Memory B cell (primary cell): ENCODE results near the gene VTI1A.

Experiments used
- ATAC-seq: fragments of 150-1000 bp; cut with Tn5 transposase; 2 replicates; pipeline ENCODE4 v1.10.0; 2021; ENCODE audit warnings: low read depth, mild to moderate bottlenecking, moderate library complexity
- DNase-seq, 2 donors: peaks; one replicate each; pipeline ENCODE4 v3.0.0; 2022; ENCODE audit warnings: low spot score in 2 of 2
- H3K27ac Mint-ChIP-seq: one replicate; pipeline ENCODE4 v1.8.0; 2022; ENCODE audit warnings: mild to moderate bottlenecking, moderate library complexity, mixed read lengths
- H3K27me3 Mint-ChIP-seq: one replicate; pipeline ENCODE4 v1.8.0; 2022; ENCODE audit warnings: mixed read lengths
- H3K36me3 Mint-ChIP-seq: one replicate; pipeline ENCODE4 v1.8.0; 2022; ENCODE audit warnings: mild to moderate bottlenecking, mixed read lengths
- H3K4me1 Mint-ChIP-seq: one replicate; pipeline ENCODE4 v1.8.0; 2022; ENCODE audit warnings: mixed read lengths
- H3K4me3 Mint-ChIP-seq: one replicate; pipeline ENCODE4 v1.8.0; 2022; ENCODE audit warnings: mild to moderate bottlenecking, moderate library complexity, mixed read lengths
- H3K9me3 Mint-ChIP-seq: one replicate; pipeline ENCODE4 v1.8.0; 2022; ENCODE audit warnings: mixed read lengths

The VTI1A gene

GRCh38 chr10:112771733-112772132 is 324.7 kb downstream of the VTI1A start:
- Mint-ChIP-seq H3K27ac (no peak overlapping the region), H3K36me3 (peaks cover 26% of the 10 kb centered on the region), H3K4me3 (no peak overlapping the region), H3K9me3 (no peaks in the 10 kb centered on the region), H3K4me1 (no peaks in the 10 kb centered on the region), H3K27me3 (no peaks in the 10 kb centered on the region)
- ATAC-seq (no peak), DNase-seq (no peak)

GRCh38 chr10:112773783-112774182 is 326.8 kb downstream of the VTI1A start:
- Mint-ChIP-seq H3K36me3 (peaks cover 22% of the 10 kb centered on the region), H3K27me3 (no peaks in the 10 kb centered on the region), H3K4me3 (no peak overlapping the region), H3K9me3 (no peaks in the 10 kb centered on the region), H3K4me1 (no peaks in the 10 kb centered on the region), H3K27ac (no peak overlapping the region)
- no peak for ATAC-seq
- no peak for DNase-seq

- no peak overlapping the region for H3K27ac Mint-ChIP-seq
- ATAC-seq = no peak
- no peak for DNase-seq
These were observed 327.2 kb downstream of the VTI1A start for GRCh38 chr10:112774210-112774609.

GRCh38 chr10:112774798-112775197 is 327.8 kb downstream of the VTI1A start:
- no peaks in the 10 kb centered on the region for H3K4me1 Mint-ChIP-seq
- H3K27me3 Mint-ChIP-seq = no peaks in the 10 kb centered on the region
- ATAC-seq (no peak), DNase-seq (no peak)
- H3K27ac Mint-ChIP-seq = no peak overlapping the region
- peaks cover 22% of the 10 kb centered on the region for H3K36me3 Mint-ChIP-seq
- no peaks in the 10 kb centered on the region for H3K9me3 Mint-ChIP-seq
- no peak overlapping the region for H3K4me3 Mint-ChIP-seq

More at GRCh38 chr10:112774210-112774609, 327.2 kb downstream of the VTI1A start:
- Mint-ChIP-seq H3K36me3 (peaks cover 22% of the 10 kb centered on the region), H3K4me1 (no peaks in the 10 kb centered on the region), H3K9me3 (no peaks in the 10 kb centered on the region), H3K27me3 (no peaks in the 10 kb centered on the region), H3K4me3 (no peak overlapping the region)

GRCh38 chr10:112775381-112775780 is 328.4 kb downstream of the VTI1A start:
- ATAC-seq = no peak
- Mint-ChIP-seq H3K4me3 (no peak overlapping the region), H3K9me3 (no peaks in the 10 kb centered on the region), H3K27ac (no peak overlapping the region), H3K36me3 (peaks cover 22% of the 10 kb centered on the region), H3K27me3 (no peaks in the 10 kb centered on the region), H3K4me1 (no peaks in the 10 kb centered on the region)
- no peak for DNase-seq

- ATAC-seq (no peak), DNase-seq (no peak)
- no peak overlapping the region for H3K27ac Mint-ChIP-seq
- no peaks in the 10 kb centered on the region for H3K27me3 Mint-ChIP-seq
- no peaks in the 10 kb centered on the region for H3K9me3 Mint-ChIP-seq
- no peak overlapping the region for H3K4me3 Mint-ChIP-seq
- H3K4me1 Mint-ChIP-seq = no peaks in the 10 kb centered on the region
- peaks cover 22% of the 10 kb centered on the region for H3K36me3 Mint-ChIP-seq
These were observed 329.1 kb downstream of the VTI1A start for GRCh38 chr10:112775892-112776674.

- DNase-seq = no peak
- H3K36me3 Mint-ChIP-seq = peaks cover 23% of the 10 kb centered on the region
These were observed 331.6 kb downstream of the VTI1A start for GRCh38 chr10:112778579-112778978.

GRCh38 chr10:112779025-112779770 is 332.2 kb downstream of the VTI1A start:
- H3K27me3 Mint-ChIP-seq = no peaks in the 10 kb centered on the region
- peaks cover 2% of the 10 kb centered on the region for H3K9me3 Mint-ChIP-seq
- H3K4me1 Mint-ChIP-seq = peaks cover 2% of the 10 kb centered on the region
- DNase-seq (no peak), ATAC-seq (no peak)
- H3K36me3 Mint-ChIP-seq = peaks cover 19% of the 10 kb centered on the region
- no peak overlapping the region for H3K4me3 Mint-ChIP-seq
- H3K27ac Mint-ChIP-seq = no peak overlapping the region

More at GRCh38 chr10:112778579-112778978, 331.6 kb downstream of the VTI1A start:
- Mint-ChIP-seq H3K4me3 (no peak overlapping the region), H3K4me1 (peaks cover 2% of the 10 kb centered on the region), H3K9me3 (peaks cover 2% of the 10 kb centered on the region), H3K27me3 (no peaks in the 10 kb centered on the region), H3K27ac (no peak overlapping the region)
- ATAC-seq = no peak

- Mint-ChIP-seq H3K4me1 (peaks cover 2% of the 10 kb centered on the region), H3K4me3 (no peak overlapping the region), H3K27me3 (no peaks in the 10 kb centered on the region), H3K9me3 (peaks cover 15% of the 10 kb centered on the region), H3K36me3 (peaks cover 25% of the 10 kb centered on the region), H3K27ac (no peak overlapping the region)
- ATAC-seq (no peak), DNase-seq (no peak)
These were observed 335.3 kb downstream of the VTI1A start for GRCh38 chr10:112782200-112782907.

GRCh38 chr10:112783351-112784021 is 336.5 kb downstream of the VTI1A start:
- no peaks in the 10 kb centered on the region for H3K27me3 Mint-ChIP-seq

GRCh38 chr10:112784022-112784461 is 337.0 kb downstream of the VTI1A start:
- no peaks in the 10 kb centered on the region for H3K27me3 Mint-ChIP-seq
- peaks cover 2% of the 10 kb centered on the region for H3K4me1 Mint-ChIP-seq
- DNase-seq (no peak), ATAC-seq (no peak)
- no peak overlapping the region for H3K27ac Mint-ChIP-seq
- peaks cover 36% of the 10 kb centered on the region for H3K36me3 Mint-ChIP-seq
- H3K4me3 Mint-ChIP-seq = no peak overlapping the region
- H3K9me3 Mint-ChIP-seq = peaks cover 21% of the 10 kb centered on the region

More at GRCh38 chr10:112783351-112784021, 336.5 kb downstream of the VTI1A start:
- peaks cover 30% of the 10 kb centered on the region for H3K36me3 Mint-ChIP-seq
- ATAC-seq (no peak), DNase-seq (no peak)
- H3K27ac Mint-ChIP-seq = no peak overlapping the region
- H3K4me3 Mint-ChIP-seq = no peak overlapping the region
- peaks cover 17% of the 10 kb centered on the region for H3K9me3 Mint-ChIP-seq
- peaks cover 2% of the 10 kb centered on the region for H3K4me1 Mint-ChIP-seq

GRCh38 chr10:112785089-112785488 is 338.1 kb downstream of the VTI1A start:
- peaks cover 2% of the 10 kb centered on the region for H3K4me1 Mint-ChIP-seq
- no peak overlapping the region for H3K4me3 Mint-ChIP-seq
- H3K36me3 Mint-ChIP-seq = peaks cover 46% of the 10 kb centered on the region
- DNase-seq (no peak), ATAC-seq (no peak)
- H3K9me3 Mint-ChIP-seq = peaks cover 28% of the 10 kb centered on the region
- no peaks in the 10 kb centered on the region for H3K27me3 Mint-ChIP-seq
- no peak overlapping the region for H3K27ac Mint-ChIP-seq

- peaks cover 32% of the 10 kb centered on the region for H3K36me3 Mint-ChIP-seq
- no peak for ATAC-seq
- H3K9me3 Mint-ChIP-seq = peaks cover 26% of the 10 kb centered on the region
- no peaks in the 10 kb centered on the region for H3K27me3 Mint-ChIP-seq
- H3K27ac Mint-ChIP-seq = no peak overlapping the region
- H3K4me3 Mint-ChIP-seq = no peak overlapping the region
- DNase-seq = no peak
- H3K4me1 Mint-ChIP-seq = peaks cover 5% of the 10 kb centered on the region
These were observed 342.2 kb downstream of the VTI1A start for GRCh38 chr10:112789248-112789647.
